HG02678 (cell line): ENCODE data around the gene ZNF804A.
A peak's percentile ranks its signal among the peaks of the same experiment; 100 is the strongest.
"Not testable (repeated sequence)": the region's sequence is repeated elsewhere in the genome, so short reads cannot be mapped to it uniquely, and the experiment has no call there.

ENCODE experiments used
- ATAC-seq: cut with Tn5 transposase; IDR thresholded peaks from one replicate; pipeline ENCODE4 v1.9.1; 2021; ENCODE audit warnings: mild to moderate bottlenecking, moderate library complexity; ENCODE audit not compliant: unreplicated experiment

The ZNF804A gene

GRCh38 chr2:184814421-184814820 is 216.1 kb downstream of the ZNF804A start:
- no peak for ATAC-seq

DNA sequence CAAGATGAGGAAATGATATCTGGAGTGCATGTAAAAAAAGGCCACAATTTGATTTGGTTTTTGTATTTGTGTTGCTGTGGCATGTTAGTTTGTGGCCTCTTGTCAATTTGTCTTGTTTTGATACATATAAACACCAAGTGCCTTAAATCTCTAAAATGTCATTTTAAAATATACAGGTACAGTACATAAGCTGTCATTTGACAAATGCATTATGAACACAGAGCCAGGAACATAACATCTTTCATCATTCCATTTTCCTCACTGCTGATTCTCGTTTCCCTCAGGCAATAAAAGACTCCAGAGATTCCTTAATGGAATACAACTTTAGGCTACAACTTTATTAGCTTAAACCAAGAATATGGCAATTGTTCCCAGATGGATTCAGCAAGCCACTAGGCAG is 217.5 kb downstream of the ZNF804A start:
- no peak for ATAC-seq

GRCh38 chr2:184824597-184824996 is 226.3 kb downstream of the ZNF804A start:
- ATAC-seq = no peak

- ATAC-seq = no peak
Measured at GRCh38 chr2:184830531-184830930, 232.2 kb downstream of the ZNF804A start.

DNA sequence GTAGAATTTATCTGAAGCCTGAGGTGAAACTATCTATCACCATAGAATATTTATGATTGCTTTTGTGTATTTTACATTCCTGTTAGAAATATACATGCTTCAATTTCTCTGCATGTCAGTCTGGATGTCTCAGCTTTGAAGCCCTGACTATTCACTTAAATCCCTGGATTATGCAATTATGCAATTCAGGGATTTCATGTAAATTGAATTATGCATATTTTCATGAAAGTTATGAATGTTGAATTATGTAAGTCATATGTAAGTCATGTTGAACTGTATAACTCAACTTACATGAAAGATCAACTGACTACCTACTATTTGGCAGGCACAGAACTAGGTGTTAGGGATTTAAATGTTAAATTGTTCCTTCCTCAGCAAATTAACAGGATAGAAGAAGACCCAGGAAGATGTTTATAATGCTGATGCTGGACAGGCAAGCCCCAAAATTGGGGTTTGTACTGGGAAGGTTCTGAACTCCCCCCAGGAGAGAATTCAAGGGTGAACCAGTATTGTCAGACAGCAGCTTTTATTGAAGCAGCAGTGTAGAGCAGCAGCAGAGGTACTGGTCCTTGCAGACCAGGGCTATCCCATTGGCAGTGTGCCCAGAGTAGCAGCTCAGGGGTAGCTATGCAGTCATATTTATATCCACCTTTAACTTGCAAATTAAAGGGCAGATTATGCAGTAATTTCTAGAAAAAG is 236.5 kb downstream of the ZNF804A start:
- no peak for ATAC-seq

DNA sequence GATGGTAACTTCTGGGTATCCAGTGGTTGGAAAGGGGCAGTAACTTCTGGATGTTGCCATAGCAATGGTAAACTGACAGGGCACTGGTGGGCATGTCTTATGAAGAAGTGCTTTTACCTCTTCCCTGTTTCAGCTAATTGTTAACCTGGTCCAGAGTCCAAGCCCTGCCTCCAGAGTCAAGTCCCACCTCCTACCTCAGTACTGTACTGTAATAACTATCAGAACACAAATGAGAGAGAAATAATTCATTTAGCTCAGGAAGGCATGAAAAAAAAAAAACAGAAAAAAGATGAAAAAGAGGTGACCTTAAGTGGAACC is 237.0 kb downstream of the ZNF804A start:
- no peak for ATAC-seq

DNA sequence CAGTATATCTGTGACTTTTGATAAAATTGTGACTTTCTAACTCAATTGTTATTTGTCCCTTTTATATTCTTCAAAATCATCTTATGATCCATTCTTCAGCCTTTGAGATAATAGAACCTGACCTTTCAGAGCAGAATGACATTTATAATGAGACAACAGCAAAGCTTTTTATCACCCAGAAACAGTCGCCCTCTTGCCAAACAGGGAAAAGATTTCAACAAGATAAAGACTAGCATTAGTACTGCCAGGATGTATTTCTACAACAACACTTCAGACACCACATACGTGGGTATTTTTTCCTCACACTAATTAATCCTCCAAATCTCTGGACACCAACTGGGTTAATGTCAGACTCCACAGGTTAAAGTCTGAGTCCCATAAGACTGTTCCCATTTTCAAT is 249.0 kb downstream of the ZNF804A start:
- ATAC-seq = no peak

GRCh38 chr2:184849516-184849915 is 251.2 kb downstream of the ZNF804A start:
- ATAC-seq = no peak

DNA sequence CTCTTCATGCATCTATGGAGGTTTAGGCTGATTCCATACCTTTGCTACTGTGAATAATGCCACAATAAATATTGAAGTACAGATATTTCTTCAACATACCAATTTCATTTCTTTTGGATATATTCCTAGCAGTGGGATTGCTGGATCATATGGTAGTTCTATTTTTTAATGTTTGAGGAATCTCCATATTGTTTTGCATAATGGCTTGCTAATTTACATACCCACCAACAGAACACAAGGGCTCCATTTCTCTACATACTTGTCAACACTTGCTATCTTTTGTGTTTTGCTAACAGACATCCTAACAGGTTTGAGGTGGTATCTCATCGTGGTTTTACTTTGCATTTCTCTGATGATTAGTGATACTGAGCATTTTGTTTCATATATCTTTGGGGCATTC is 253.2 kb downstream of the ZNF804A start:
- ATAC-seq = no peak

- ATAC-seq = no peak
Measured at GRCh38 chr2:184859187-184859586, 260.9 kb downstream of the ZNF804A start.

DNA sequence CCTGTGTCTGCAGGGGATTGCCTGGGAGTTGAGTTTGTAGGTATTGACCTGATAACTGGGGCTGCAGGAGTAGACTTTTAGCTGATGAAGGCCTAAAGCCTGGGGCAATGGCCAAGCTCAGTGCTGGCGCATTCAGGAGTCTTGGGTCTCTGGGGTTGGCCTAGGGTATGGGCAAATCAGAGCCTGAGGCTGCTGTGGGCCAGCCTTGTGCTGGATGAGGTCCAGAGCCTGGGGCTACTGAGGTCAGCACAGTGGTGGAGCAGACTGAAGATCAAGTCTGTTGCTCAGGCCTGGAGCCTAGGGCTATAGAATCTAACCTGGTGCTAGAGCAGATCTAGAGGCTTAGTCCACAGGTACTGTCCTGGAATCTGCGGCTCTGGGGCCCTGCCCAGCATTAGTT is 262.4 kb downstream of the ZNF804A start:
- no peak for ATAC-seq

DNA sequence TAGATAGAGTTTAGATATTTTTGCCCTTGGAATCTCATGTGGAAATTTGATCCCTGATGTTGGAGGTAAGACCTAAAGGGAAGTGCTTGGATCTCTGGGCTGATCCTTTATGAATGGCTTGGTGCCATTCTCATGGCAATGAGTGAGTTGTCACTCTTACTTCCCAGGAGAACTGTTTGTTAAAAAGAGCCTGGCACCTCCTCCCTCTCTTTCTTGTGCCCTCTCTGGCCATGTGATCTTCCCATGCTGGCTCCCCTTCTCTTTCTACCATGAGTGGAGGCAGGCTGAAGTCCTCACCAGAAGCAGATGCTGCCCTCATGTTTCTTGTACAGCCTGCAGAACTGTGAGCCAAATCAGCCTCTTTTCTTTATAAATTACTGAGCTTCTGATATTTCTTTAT is 276.9 kb downstream of the ZNF804A start:
- no peak for ATAC-seq

DNA sequence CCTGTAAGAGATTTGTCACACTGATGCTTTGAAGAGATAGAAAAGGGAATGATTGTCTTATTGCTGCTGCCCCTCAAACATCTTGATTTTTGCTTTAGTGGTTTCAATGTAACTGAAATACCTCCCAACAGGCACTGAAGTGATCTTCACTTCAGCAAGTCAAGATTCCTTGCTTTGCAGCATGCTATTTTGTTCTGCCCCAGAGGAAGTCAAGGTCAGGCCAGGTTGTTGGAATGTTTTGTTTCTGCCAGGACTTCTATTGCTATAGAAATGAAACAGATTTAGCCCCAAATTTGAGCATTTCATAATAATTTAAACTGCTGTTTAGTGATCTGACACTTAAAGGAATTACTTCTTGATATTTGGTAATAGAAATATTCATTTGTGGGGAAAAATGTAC is 277.6 kb downstream of the ZNF804A start:
- no peak for ATAC-seq

GRCh38 chr2:184877909-184878308 is 279.6 kb downstream of the ZNF804A start:
- no peak for ATAC-seq

GRCh38 chr2:184879671-184880070 is 281.3 kb downstream of the ZNF804A start:
- no peak for ATAC-seq

GRCh38 chr2:184886585-184886984 is 288.3 kb downstream of the ZNF804A start:
- ATAC-seq = not testable (repeated sequence)

DNA sequence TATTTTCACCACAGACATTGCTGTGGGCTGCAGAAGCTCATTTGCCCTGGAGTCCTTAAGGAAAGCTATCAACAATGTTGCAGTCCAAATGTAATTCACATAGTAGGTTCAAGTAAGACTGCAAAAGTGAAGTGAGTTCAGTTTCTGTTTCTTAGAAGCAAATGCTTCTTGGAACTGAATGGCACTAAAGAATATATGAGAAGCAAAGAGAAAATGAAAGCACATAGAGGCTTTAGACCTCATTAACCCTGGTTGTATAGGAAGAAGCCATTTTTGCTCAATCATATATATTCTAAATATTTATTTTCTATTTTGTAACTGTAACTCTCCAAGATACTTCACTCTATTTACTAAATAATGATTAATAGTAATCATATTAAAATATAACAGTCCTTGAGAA is 292.0 kb downstream of the ZNF804A start:
- ATAC-seq = peak; percentile 62

DNA sequence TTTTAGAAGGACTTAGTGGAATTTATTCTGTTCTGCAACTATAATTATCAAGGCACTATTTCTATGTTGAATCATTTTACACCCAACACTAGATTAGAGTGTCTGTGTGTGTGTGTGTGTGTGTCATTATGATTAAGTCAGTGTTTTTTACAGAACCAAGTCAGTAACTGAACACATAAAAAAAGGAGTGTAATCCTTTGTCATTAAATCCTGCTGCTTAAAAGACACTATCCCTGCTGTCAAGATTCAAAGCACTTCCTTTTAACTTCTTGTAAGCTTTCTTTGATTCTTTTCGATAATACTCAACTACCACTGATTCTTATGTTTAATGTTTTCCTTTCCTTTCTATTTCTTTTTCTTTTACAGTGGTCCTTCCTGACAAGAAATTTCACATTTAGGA is 306.7 kb downstream of the ZNF804A start:
- no peak for ATAC-seq

DNA sequence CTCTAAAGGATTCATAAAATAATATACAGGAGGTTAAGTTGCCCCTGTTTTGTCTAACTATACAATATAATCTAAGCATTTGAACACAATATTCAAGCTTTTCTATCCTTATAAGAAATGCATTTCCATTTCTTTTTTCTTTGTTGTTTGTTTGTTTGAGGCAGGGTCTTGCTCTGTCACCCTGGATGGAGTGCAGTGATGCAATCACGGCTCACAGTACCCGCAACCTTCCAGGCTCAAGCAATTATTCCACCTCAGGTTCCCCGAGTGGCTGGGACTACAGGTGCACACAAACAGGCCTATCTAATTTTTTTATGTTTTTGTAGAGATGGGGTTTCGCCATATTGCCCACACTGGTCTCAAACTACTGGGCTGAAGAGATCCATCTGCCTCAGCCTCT is 307.8 kb downstream of the ZNF804A start:
- ATAC-seq = no peak

- no peak for ATAC-seq
Measured at GRCh38 chr2:184906709-184907108, 308.4 kb downstream of the ZNF804A start.

DNA sequence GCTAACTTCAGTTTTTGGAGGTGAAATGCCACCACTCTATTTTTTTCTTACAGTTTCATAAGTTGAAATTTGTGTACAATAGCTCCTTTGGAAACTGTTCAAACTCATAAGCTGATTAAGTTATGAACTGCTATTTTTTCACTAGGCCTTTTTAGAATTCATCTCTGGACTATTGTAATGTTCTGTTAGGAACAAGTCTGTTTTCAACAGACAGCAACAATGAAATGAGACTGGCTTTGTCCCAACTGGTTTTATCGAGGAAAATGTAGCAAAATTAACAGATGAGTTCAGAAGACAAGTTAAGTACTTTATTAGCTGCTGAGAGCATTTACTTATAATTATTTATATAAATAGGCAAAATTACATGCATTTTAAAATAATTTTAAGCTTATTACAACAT is 310.6 kb downstream of the ZNF804A start:
- ATAC-seq = no peak

GRCh38 chr2:184920451-184920965 is 322.2 kb downstream of the ZNF804A start:
- ATAC-seq = no peak

GRCh38 chr2:184921676-184922075 is 323.3 kb downstream of the ZNF804A start:
- no peak for ATAC-seq
